ENCODE data around the gene LY86. TPM values are rescaled to one million over a fixed set of nuclear protein-coding genes. Genes with fewer than 3 reads are reported as not detected.

LY86 gene
- total RNA-seq, 1 donor from 2014 or later = not detected

GRCh38 chr6:6697620-6698019 is 109.1 kb downstream of the LY86 start:
- TF ChIP-seq, protein P1, sequence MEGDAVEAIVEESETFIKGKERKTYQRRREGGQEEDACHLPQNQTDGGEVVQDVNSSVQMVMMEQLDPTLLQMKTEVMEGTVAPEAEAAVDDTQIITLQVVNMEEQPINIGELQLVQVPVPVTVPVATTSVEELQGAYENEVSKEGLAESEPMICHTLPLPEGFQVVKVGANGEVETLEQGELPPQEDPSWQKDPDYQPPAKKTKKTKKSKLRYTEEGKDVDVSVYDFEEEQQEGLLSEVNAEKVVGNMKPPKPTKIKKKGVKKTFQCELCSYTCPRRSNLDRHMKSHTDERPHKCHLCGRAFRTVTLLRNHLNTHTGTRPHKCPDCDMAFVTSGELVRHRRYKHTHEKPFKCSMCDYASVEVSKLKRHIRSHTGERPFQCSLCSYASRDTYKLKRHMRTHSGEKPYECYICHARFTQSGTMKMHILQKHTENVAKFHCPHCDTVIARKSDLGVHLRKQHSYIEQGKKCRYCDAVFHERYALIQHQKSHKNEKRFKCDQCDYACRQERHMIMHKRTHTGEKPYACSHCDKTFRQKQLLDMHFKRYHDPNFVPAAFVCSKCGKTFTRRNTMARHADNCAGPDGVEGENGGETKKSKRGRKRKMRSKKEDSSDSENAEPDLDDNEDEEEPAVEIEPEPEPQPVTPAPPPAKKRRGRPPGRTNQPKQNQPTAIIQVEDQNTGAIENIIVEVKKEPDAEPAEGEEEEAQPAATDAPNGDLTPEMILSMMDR (IDR thresholded peaks at IDR 0.05; ENCODE audit: unreplicated experiment) = no peak
- peaks cover 25% of the 10 kb centered on the region for H3K4me1 Mint-ChIP-seq (ENCODE audit: low read depth)
- no peaks in the 10 kb centered on the region for H3K9me3 Mint-ChIP-seq (ENCODE audit: low read depth)

DNA sequence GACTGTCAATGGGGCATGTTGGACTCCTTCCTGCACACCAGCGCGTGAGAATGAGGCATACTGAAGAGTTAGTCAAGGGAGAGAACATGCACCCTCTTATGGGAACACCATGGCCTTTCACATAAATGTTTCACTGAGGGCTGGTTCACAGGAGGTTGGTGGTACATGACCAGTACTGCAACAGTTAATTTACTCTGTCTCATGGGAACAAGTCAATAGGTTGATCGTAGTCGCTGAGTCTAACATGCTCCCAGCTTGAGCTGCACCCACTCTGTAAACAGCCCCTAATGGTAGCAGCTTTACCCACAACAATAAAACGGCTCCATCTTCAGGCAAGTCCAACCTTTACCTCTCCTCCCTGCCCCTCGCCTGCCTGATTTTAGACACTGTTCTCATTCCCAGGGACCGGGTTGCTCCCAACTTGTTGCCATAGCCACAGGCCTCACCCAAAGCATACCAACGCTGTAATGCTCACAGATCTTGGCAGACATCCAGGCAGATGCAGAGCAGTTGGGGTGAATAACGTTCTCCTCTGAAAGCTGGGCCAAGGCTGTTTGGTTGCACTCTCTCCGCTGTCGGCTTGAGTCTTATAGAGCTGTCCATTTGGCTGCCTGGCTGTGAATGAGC is 111.3 kb downstream of the LY86 start:
- peak overlapping the region; percentile 33 for H3K27ac Mint-ChIP-seq
- H3K36me3 Mint-ChIP-seq (ENCODE audit: insufficient read depth) = no peaks in the 10 kb centered on the region
- peaks cover 27% of the 10 kb centered on the region for H3K4me1 Mint-ChIP-seq (ENCODE audit: low read depth)
- no peaks in the 10 kb centered on the region for H3K9me3 Mint-ChIP-seq (ENCODE audit: low read depth)
- H3K27me3 Mint-ChIP-seq = peaks cover 15% of the 10 kb centered on the region
- DNase-seq (ENCODE audit: low spot score, unreplicated experiment) = no peak
- TF ChIP-seq, protein P1 (IDR thresholded peaks at IDR 0.05; ENCODE audit: unreplicated experiment) = peak; percentile 10
- no peak overlapping the region for H3K4me3 Mint-ChIP-seq (ENCODE audit: low read depth)

More at GRCh38 chr6:6697620-6698019, 109.1 kb downstream of the LY86 start:
- Mint-ChIP-seq H3K27me3 (peaks cover 15% of the 10 kb centered on the region), H3K27ac (peak overlapping the region; percentile 50), H3K4me3 (ENCODE audit: low read depth) (no peak overlapping the region), H3K36me3 (ENCODE audit: insufficient read depth) (no peaks in the 10 kb centered on the region)
- DNase-seq (ENCODE audit: low spot score, unreplicated experiment) = no peak

DNA sequence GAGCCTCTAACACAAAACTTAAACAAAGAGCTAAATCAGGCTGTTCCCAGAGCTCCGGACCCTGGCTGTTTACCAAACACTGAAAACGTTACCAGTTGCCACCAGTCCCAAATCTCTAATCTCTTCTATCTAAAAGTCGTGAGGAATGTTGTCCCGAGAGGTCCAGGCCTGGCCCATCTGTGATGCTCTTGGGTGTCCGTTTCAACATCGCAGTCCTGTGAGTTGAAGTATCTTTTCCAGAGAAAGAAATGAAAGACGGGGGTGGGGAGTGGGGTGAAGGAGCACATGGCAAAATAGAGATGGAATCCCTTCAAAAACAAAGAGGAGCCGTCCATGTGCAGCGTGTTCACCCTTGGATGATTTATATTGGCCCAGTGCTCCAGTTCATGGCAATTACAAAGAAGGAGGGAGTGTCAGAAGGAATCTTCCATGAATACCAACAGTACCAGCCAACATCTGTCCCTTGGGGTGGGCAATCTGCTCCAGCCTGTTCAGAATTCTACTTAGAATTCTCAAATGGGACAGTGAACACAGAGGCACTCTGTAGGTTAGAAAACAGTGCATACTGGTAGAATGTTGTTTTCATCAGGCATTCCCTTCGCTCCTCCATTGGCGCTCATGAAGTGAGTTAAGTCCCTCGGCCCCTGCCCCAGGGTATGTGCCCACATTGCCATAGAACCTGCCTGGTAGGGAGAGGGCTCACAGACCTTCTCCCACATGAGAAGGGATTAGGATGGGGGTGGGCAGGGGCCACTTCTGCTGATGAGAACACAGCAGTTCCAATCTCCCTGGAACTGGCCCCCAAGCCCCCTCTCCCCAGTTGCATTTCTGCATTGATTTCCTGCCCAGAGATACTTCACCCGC is 112.1 kb downstream of the LY86 start:
- H3K4me3 Mint-ChIP-seq (ENCODE audit: low read depth) = no peak overlapping the region
- DNase-seq (ENCODE audit: low spot score, unreplicated experiment) = no peak
- peaks cover 22% of the 10 kb centered on the region for H3K4me1 Mint-ChIP-seq (ENCODE audit: low read depth)
- no peaks in the 10 kb centered on the region for H3K9me3 Mint-ChIP-seq (ENCODE audit: low read depth)
- peaks cover 7% of the 10 kb centered on the region for H3K27me3 Mint-ChIP-seq
- TF ChIP-seq, protein P1 (IDR thresholded peaks at IDR 0.05; ENCODE audit: unreplicated experiment) = no peak
- no peaks in the 10 kb centered on the region for H3K36me3 Mint-ChIP-seq (ENCODE audit: insufficient read depth)
- H3K27ac Mint-ChIP-seq = peak overlapping the region; percentile 33

GRCh38 chr6:6701864-6702263 is 113.3 kb downstream of the LY86 start:
- H3K9me3 Mint-ChIP-seq (ENCODE audit: low read depth) = no peaks in the 10 kb centered on the region
- no peak overlapping the region for H3K27ac Mint-ChIP-seq
- H3K4me3 Mint-ChIP-seq (ENCODE audit: low read depth) = no peak overlapping the region
- TF ChIP-seq, protein P1 (IDR thresholded peaks at IDR 0.05; ENCODE audit: unreplicated experiment) = no peak
- peaks cover 19% of the 10 kb centered on the region for H3K4me1 Mint-ChIP-seq (ENCODE audit: low read depth)
- DNase-seq (ENCODE audit: low spot score, unreplicated experiment) = no peak
- no peaks in the 10 kb centered on the region for H3K36me3 Mint-ChIP-seq (ENCODE audit: insufficient read depth)
- peaks cover 6% of the 10 kb centered on the region for H3K27me3 Mint-ChIP-seq

GRCh38 chr6:6703699-6704098 is 115.2 kb downstream of the LY86 start:
- peaks cover 16% of the 10 kb centered on the region for H3K4me1 Mint-ChIP-seq (ENCODE audit: low read depth)
- no peak for DNase-seq (ENCODE audit: low spot score, unreplicated experiment)
- no peaks in the 10 kb centered on the region for H3K36me3 Mint-ChIP-seq (ENCODE audit: insufficient read depth)
- H3K9me3 Mint-ChIP-seq (ENCODE audit: low read depth) = no peaks in the 10 kb centered on the region
- H3K27me3 Mint-ChIP-seq = peaks cover 6% of the 10 kb centered on the region
- no peak overlapping the region for H3K4me3 Mint-ChIP-seq (ENCODE audit: low read depth)
- no peak overlapping the region for H3K27ac Mint-ChIP-seq
- TF ChIP-seq, protein P1 (IDR thresholded peaks at IDR 0.05; ENCODE audit: unreplicated experiment) = no peak

All from progenitor cell of endocrine pancreas (in vitro differentiated cells).